Endothelial cell of umbilical vein (primary cell): ENCODE results near the gene P3H2. TPM values are rescaled to one million over a fixed set of nuclear protein-coding genes. Genes with fewer than 3 reads are reported as not detected.

Source experiments
- BruUV-seq: library from RNA; stranded (reverse); fragments of 400-500 nt; replicated peaks from 2 replicates; lab custom pipeline; 2021; lab: Mats Ljungman, UMichigan
- CTCF ChIA-PET: fragments of 300-600, 350-600 bp; sonication (Branson Sonifier 250); formaldehyde crosslinking; loops from one replicate; lab custom pipeline; 2021; ENCODE audit warnings: antibody characterized with exemption, inconsistent platforms; lab: Charles Lee
- POLR2A ChIA-PET: fragments of 300-600, 350-600 bp; sonication (Branson Sonifier 250); formaldehyde crosslinking; loops from one replicate; lab custom pipeline; 2021; ENCODE audit warnings: antibody characterized with exemption, inconsistent platforms; lab: Charles Lee
- DNase-seq: peaks from one replicate; pipeline ENCODE4 v3.0.0-alpha.2; 2011; ENCODE audit warnings: low read depth, low spot score
- FAIRE-seq: peaks from 2 replicates; lab custom pipeline; 2011; peaks lifted over from hg19 to GRCh38; lab: Jason Lieb, UNC
- H2AFZ ChIP-seq: 2 replicates; pipeline ENCODE4 v1.6.0; 2012; ENCODE audit warnings: low read depth, low read length, control low read depth, inconsistent platforms
- H3K27ac ChIP-seq: 2 replicates; pipeline ENCODE4 v1.5.1; 2011; ENCODE audit warnings: low read depth, mild to moderate bottlenecking, control low read depth, low read length, moderate library complexity; ENCODE audit not compliant: insufficient read depth
- H3K27me3 ChIP-seq, 2 experiments: 2 replicates each; pipeline versions ENCODE4 v1.6.0 to v1.6.1; 2011; ENCODE audit warnings: low read length in 2 of 2, mixed read lengths in 1 of 2; ENCODE audit not compliant: control insufficient read depth in 2 of 2, insufficient read depth in 2 of 2
- H3K36me3 ChIP-seq, 2 experiments: 2 replicates in 1 of 2; 3 replicates in 1 of 2; pipeline ENCODE4 v1.5.1; 2011; ENCODE audit warnings: low read length in 2 of 2, mild to moderate bottlenecking in 1 of 2, moderate library complexity in 1 of 2; ENCODE audit not compliant: control insufficient read depth in 2 of 2, insufficient read depth in 2 of 2; ENCODE audit errors: extremely low read depth in 1 of 2
- H3K4me1 ChIP-seq: 3 replicates; pipeline ENCODE4 v1.5.1; 2011; ENCODE audit warnings: mild to moderate bottlenecking, low read length; ENCODE audit not compliant: control insufficient read depth, insufficient read depth; ENCODE audit errors: extremely low read depth
- H3K4me2 ChIP-seq: 2 replicates; pipeline ENCODE4 v1.6.1; 2011; ENCODE audit warnings: low read length, control low read depth, mixed read lengths; ENCODE audit not compliant: insufficient read depth
- H3K4me3 ChIP-seq, 3 experiments: fragments of 200-600 bp in 1 of 3; sonication (generic), shearing (Covaris generic) in 1 of 3; replicated peaks in 1 of 3; 2 replicates each; pipeline ENCODE4 v1.5.1; 2011 to 2016; ENCODE audit warnings: control low read depth in 3 of 3, low read length in 3 of 3, mild to moderate bottlenecking in 2 of 3, inconsistent platforms in 1 of 3, low read depth in 1 of 3, moderate library complexity in 1 of 3; ENCODE audit not compliant: insufficient read depth in 1 of 3
- H3K79me2 ChIP-seq: 2 replicates; pipeline ENCODE4 v1.6.0; 2012; ENCODE audit warnings: low read length, inconsistent platforms; ENCODE audit not compliant: control insufficient read depth, insufficient read depth
- H3K9ac ChIP-seq: replicated peaks from 2 replicates; pipeline ENCODE3; 2011; ENCODE audit warnings: low read length, control low read depth; ENCODE audit not compliant: insufficient read depth; ENCODE audit errors: extremely low read depth
- H3K9me1 ChIP-seq: replicated peaks from 3 replicates; pipeline ENCODE4 v1.6.0; 2011; ENCODE audit warnings: mild to moderate bottlenecking, low read length; ENCODE audit not compliant: control insufficient read depth, insufficient read depth; ENCODE audit errors: extremely low read depth
- H3K9me3 ChIP-seq: replicated peaks from 2 replicates; pipeline ENCODE4 v1.5.1; 2012; ENCODE audit warnings: low read length, inconsistent platforms; ENCODE audit not compliant: control insufficient read depth, insufficient read depth
- H4K20me1 ChIP-seq: replicated peaks from 2 replicates; pipeline ENCODE3; 2011; ENCODE audit warnings: mild to moderate bottlenecking, low read length; ENCODE audit not compliant: control insufficient read depth, insufficient read depth; ENCODE audit errors: extremely low read depth
- EZH2 ChIP-seq: IDR thresholded peaks from 2 replicates; pipeline ENCODE4 v1.6.1; 2012; ENCODE audit warnings: borderline replicate concordance, low read depth, mild to moderate bottlenecking, moderate library complexity, low read length, inconsistent platforms; ENCODE audit not compliant: severe bottlenecking
- FOS ChIP-seq: IDR thresholded peaks from 2 replicates; pipeline ENCODE4 v1.6.1; 2011; ENCODE audit warnings: mild to moderate bottlenecking, low read length, moderate library complexity, borderline replicate concordance; ENCODE audit not compliant: insufficient read depth
- JUN ChIP-seq: IDR thresholded peaks from 2 replicates; pipeline ENCODE4 v1.6.1; 2011; ENCODE audit warnings: borderline replicate concordance, low read depth; ENCODE audit not compliant: insufficient read length, insufficient read depth
- POLR2A ChIP-seq: IDR thresholded peaks from 2 replicates; pipeline ENCODE4 v1.6.1; 2012; ENCODE audit warnings: low read depth, mild to moderate bottlenecking, control low read depth, low read length
- POLR2AphosphoS5 ChIP-seq: IDR thresholded peaks from 2 replicates; pipeline ENCODE4 v1.6.1; 2012; ENCODE audit warnings: low read depth, mild to moderate bottlenecking, control low read depth, low read length, moderate library complexity; ENCODE audit not compliant: insufficient read depth
- dilution Hi-C: fragments of 300-500 bp; cut with MboI; formaldehyde crosslinking; loops from one replicate; pipeline ENCODE4 v1.15.0; 2019; ENCODE audit warnings: low sequenced_read_pairs; ENCODE audit not compliant: extremely low pct_ligation_motif_present
- intact Hi-C: fragments of 100-400 bp; cut with micrococcal nuclease; formaldehyde crosslinking; loops from one replicate; pipeline ENCODE4 v1.10.0; 2022
- polyA plus RNA-seq, 4 experiments: library from polyadenylated mRNA; depleted of rRNA in 3 of 4; stranded (reverse) in 3 of 4; unstranded in 1 of 4; fragments of >200 nt; gene quantifications; 2 replicates each; pipeline versions ENCODE4 v1.2.1 to v1.2.3, GENCODE V29; 2011 to 2012; ENCODE audit warnings: missing spikeins in 1 of 4
- total RNA-seq: library from RNA; stranded (reverse); gene quantifications from 2 replicates; pipeline ENCODE4 v1.2.3, GENCODE V29; 2021
- TF ChIP-seq, protein P1 (sequence below): IDR thresholded peaks from 2 replicates; pipeline ENCODE4 v1.6.1; 2011; ENCODE audit not compliant: insufficient read depth, insufficient read length
- TF ChIP-seq, protein P2 (sequence below), 2 donors: IDR thresholded peaks; 1 replicate in 1 of 2; 2 replicates in 1 of 2; pipeline ENCODE4 v1.5.1; 2011; ENCODE audit warnings: low read length in 2 of 2, mild to moderate bottlenecking in 2 of 2, moderate library complexity in 2 of 2, control low read depth in 1 of 2, inconsistent platforms in 1 of 2, low read depth in 1 of 2; ENCODE audit not compliant: insufficient read depth in 1 of 2; ENCODE audit errors: extremely low read depth in 1 of 2

The P3H2 gene
- total and polyA plus RNA-seq, 2 donors (not counting 3 experiments of a cell fraction or from before 2014, with no cell fraction given) = 6.6 to 6.8 TPM

DNA sequence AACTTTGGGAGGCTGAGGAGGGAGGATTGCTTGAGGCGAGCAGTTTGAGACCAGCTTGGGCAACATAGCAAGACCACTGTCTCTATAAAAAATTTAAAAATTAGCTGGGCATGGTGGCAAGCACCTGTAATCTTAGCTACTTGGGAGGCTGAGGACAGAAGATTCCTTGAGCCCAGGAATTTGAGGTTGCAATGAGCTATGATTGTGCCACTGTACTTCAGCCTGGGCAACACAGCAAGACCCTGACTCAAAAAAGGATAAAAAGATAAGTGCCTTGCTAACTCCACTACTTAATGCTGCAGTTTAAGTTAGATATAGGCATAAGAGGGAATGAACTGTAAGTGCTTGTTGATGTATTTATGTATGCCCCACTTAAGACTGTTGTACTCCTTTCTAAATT, 102.2 kb downstream of the P3H2 start:
- Histone ChIP-seq H4K20me1 (no peaks in the 10 kb centered on the region), H3K9me3 (no peaks in the 10 kb centered on the region), H3K9me1 (no peaks in the 10 kb centered on the region), H3K27ac (no peak overlapping the region), H3K36me3 (no peaks in the 10 kb centered on the region), H2AFZ (no peak overlapping the region), H3K4me1 (peaks cover 3% of the 10 kb centered on the region), H3K4me2 (no peak overlapping the region), H3K27me3 (no peaks in the 10 kb centered on the region), H3K4me3 (no peak overlapping the region), H3K79me2 (no peaks in the 10 kb centered on the region), H3K9ac (no peak overlapping the region)
- ChIA-PET CTCF (interaction anchor here (0.7 to 2.4 kb wide), 8 partner anchors 46 to 406 kb away, joined by 3 to 19 read pairs (median 4); partner anchors contain the start of genes CLDN1 and P3H2), POLR2A (no interaction called here)
- no peak for DNase-seq
- TF ChIP-seq POLR2AphosphoS5 = no peak
- TF ChIP-seq JUN = no peak
- TF ChIP-seq EZH2 = no peak
- TF ChIP-seq POLR2A = no peak
- TF ChIP-seq, protein P1, sequence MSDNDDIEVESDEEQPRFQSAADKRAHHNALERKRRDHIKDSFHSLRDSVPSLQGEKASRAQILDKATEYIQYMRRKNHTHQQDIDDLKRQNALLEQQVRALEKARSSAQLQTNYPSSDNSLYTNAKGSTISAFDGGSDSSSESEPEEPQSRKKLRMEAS = no peak
- TF ChIP-seq FOS = no peak
- no peak for FAIRE-seq
- dilution Hi-C loops (no loop called here), intact Hi-C loops (no loop called here)
- BruUV-seq = no TSS peak

DNA sequence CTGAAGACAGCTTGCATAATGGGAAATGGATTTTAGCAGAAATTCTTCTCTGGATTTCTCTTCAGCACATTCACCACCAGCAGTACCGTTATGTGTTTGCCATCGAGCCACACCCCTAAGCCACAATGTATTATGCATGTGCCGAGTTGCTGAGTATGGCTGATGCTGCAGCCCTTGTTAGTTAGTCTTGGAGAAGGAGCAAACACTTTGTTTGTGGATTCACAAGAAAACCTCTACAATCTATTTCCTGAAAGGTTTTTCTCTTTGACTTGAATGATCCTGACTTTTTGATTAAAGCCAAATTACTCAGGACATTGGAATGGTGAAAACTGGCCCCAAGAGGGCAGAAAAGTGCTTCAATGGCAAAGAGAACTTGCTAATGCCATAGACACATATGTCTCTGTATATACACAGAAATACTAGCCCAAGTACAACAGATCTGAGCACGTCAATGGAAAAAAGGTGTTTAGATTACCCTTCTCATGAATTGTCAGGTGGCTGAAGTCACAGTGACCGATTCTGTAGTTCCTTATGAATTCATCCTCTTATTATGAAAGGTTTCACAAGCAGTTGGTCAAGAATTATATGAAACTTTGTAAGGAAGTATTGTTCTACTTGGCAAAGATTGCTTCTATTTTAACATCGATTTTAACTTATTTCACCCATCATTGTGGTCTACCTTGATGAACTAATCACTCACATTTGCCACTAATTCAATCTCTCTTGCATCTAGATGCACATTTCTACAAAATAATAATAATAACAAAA, 103.0 kb downstream of the P3H2 start:
- DNase-seq = peak; percentile 84
- no peak overlapping the region for H3K4me3 ChIP-seq
- intact Hi-C loops = loop anchor here (1.0 to 2.0 kb wide), 5 partner anchors 50 to 407 kb away; partner anchors contain the start of genes CLDN1 and P3H2
- H3K9me1 ChIP-seq = no peaks in the 10 kb centered on the region
- no peaks in the 10 kb centered on the region for H3K36me3 ChIP-seq
- H3K79me2 ChIP-seq = no peaks in the 10 kb centered on the region
- BruUV-seq = no TSS peak
- ChIA-PET POLR2A (no interaction called here), CTCF (interaction anchor here (0.9 to 3.8 kb wide), 10 partner anchors 45 to 406 kb away, joined by 3 to 19 read pairs (median 10); partner anchors contain the start of genes CLDN1 and P3H2)
- H3K27ac ChIP-seq = no peak overlapping the region
- dilution Hi-C loops = no loop called here
- no peaks in the 10 kb centered on the region for H3K27me3 ChIP-seq
- TF ChIP-seq FOS = no peak
- TF ChIP-seq, protein P2, sequence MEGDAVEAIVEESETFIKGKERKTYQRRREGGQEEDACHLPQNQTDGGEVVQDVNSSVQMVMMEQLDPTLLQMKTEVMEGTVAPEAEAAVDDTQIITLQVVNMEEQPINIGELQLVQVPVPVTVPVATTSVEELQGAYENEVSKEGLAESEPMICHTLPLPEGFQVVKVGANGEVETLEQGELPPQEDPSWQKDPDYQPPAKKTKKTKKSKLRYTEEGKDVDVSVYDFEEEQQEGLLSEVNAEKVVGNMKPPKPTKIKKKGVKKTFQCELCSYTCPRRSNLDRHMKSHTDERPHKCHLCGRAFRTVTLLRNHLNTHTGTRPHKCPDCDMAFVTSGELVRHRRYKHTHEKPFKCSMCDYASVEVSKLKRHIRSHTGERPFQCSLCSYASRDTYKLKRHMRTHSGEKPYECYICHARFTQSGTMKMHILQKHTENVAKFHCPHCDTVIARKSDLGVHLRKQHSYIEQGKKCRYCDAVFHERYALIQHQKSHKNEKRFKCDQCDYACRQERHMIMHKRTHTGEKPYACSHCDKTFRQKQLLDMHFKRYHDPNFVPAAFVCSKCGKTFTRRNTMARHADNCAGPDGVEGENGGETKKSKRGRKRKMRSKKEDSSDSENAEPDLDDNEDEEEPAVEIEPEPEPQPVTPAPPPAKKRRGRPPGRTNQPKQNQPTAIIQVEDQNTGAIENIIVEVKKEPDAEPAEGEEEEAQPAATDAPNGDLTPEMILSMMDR (IDR thresholded peaks at IDR 0.05; ENCODE audit: extremely low read depth in 1 of 2, insufficient read depth in 1 of 2, low read depth in 1 of 2, low read length in 2 of 2) = peak; percentile 28 to 47
- H3K4me1 ChIP-seq = peaks cover 3% of the 10 kb centered on the region
- no peak overlapping the region for H3K9ac ChIP-seq
- FAIRE-seq = peak; percentile 84
- no peaks in the 10 kb centered on the region for H3K9me3 ChIP-seq
- peak overlapping the region; percentile 75 for H2AFZ ChIP-seq
- no peak overlapping the region for H3K4me2 ChIP-seq
- H4K20me1 ChIP-seq = no peaks in the 10 kb centered on the region
